HTERT RPE-1 (cell line): Measurements from ENCODE around the gene HSBP1L1.

Experiments
- in situ Hi-C: fragments of 300-500 bp; cut with MboI; formaldehyde crosslinking; loops from 4 replicates; pipeline ENCODE4 v1.14.3; 2020; ENCODE audit warnings: low sequenced_read_pairs

The HSBP1L1 gene

DNA sequence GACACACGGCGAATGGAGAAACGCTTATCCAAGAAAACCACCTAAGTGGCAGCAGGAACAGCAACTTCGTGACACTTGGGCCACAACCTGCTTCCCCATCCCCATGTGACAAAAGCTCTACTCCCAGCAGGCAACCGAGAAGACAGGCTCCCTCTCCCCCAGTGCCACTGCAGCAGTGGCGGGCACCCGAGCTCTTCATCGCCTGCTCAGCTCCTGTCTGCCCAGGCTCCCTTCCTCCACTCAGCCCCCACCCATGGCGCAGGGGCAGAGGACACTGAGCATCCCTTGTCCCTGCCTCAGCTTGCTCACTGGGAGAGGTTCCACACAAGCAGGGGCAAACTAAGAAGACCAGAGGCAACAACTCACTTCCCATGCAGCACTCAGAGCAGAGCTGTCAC lies 35.9 kb upstream of the HSBP1L1 start:
- in situ Hi-C loops = no loop called here

DNA sequence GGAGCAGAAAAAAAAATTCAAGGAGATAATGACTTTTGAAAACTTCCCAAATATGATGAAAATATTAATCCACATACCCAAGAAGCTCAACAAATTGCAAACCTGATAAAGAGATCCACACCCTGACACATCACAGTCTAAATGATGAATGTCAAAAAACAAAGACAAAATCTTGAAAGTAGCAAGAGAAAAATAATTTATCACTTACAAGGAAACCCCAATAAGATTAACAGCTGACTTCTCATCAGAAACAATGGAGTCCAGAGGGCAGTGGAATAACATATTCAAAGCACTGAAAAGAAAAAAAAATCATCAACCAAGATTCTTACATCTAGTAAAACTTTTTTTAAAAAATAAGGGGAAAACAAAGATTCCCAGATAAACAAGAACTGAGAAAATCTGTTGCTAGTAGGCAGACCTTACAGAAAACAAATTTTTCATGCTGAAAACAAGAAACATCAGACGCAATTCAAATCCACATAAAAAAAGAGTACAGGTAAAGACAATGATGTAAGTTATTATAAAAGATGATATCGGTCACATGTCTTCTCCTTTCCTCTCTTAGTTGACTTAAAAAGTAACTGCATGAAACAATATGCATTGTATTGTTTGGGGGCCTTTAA lies 34.3 kb upstream of the HSBP1L1 start:
- in situ Hi-C loops = no loop called here

DNA sequence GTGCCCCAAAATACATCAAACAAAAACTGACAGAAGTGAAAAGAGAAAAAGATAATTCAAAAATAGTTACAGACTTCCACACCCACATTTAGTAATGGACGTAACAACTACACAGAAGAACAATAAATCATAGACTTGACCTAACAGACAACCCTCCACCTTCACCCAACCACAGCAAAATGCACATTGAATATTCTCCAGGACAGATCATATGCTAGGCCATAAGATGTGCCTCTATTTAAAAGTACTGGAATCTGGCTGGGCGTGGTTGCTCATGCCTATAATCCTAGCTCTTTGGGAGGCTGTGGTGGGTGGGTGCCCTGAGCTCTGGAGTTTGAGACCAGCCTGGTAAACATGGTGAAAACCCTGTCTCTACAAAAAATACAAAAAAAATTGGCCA lies 33.0 kb upstream of the HSBP1L1 start:
- in situ Hi-C loops = no loop called here

DNA sequence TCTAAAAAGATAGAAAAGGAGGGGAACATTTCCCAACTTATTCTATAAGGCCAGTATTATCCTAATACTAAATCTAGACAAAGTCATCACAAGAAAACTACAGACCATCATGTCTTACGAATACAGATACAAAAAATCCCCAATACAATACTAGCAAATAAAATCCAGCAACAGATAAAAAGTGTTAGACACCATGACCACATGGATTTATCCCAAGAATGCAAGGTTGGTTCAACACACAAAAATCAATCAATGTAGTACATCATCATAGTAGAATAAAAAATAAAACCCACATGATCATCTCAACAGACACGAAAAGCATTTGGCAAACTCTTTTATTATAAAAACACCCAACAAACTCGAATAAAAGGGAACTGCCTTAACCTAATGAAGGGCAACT lies 31.5 kb upstream of the HSBP1L1 start:
- in situ Hi-C loops = no loop called here

DNA sequence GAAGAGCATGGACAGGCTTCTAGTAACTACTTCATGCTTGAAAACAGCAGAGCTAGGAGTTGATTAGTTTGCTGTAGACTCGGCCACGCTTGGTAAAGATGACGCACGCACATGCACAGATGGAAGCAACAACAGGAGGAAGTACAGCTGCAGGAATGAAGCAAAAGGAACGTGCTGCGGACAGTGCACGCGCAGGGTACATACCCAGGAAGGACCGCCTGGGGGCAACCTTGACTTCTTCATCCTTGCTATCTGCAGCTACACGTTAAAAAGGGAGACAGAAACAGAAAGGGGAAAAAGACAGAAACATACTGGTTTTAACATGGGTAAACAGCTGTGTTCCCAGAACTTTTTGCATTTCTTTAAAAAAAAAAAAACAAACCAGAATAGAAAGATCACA lies 30.7 kb upstream of the HSBP1L1 start:
- in situ Hi-C loops = no loop called here

DNA sequence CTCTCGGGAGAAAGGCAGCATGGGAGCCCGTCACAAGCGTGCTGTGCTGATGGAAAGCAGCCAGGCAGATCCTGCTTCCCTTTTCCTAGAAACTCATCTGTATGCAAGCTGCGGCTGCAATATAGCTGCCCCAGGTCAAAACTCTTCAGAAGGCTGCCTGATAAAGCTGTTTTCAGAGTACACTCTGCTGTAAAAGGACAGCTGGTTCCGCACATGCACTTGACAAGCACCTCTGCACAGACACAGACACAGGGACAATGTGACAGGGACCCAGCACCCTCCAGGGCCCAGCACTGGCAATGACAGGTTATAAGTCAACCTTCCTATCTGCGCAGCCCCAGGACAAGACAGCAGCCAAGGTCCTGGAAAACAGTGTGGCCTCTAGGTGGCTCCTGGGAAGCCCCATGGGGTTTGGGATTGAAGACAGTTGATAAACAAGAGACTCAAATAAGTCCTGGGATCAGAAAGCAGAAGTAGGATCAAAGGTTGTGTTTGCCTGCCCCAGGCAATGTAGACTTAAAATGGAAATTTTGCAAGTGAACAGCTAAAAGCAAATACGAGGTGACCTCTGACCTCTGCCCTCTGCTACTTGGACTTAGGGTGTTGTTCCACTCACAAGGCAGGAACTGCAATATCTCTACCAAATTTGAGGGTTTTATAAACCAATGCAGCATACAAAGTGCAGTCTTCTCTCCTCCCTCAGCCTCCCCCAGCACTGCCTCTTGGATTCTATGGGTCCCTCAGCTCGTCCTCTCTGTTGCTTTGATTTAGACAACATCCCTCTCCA lies 29.9 kb upstream of the HSBP1L1 start:
- in situ Hi-C loops = no loop called here

DNA sequence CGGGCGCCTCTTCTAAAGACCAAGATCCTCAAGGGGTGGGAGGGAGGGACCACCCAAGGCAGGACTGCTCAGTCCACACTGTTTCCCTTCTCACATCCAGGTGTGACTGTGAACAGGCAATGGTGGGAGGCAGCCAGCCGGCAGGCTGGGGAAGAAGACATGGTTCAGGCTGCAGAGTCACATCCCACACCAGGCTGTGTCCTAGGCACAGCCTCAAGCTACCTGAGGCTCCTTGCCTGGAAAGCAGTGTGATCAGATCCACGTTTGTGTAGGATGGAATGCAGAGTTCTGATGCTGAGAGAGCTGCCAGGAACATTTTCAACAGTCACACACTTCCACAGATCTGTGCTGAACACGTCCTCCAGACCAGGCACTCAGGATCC lies 29.4 kb upstream of the HSBP1L1 start:
- in situ Hi-C loops = no loop called here

DNA sequence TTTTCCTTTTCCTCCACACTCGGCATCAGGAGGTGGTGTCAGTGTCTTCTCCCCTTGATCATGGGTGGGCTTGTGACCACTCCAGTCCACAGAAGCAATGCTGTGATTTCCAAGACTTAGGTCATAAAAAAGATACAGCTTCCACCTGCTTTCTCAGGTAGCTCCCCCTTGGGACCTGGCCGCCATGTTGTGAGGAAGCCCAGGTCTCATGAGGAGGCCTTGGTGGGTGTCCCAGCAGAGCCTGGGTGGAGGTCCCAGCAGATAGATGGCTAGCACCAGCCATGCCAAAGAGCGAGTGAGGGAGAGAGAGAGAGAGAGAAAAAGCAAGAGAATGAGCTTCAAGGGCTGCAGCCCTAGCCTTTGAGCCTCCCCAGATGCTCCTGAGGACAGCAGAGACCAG lies 28.9 kb upstream of the HSBP1L1 start:
- in situ Hi-C loops = no loop called here

DNA sequence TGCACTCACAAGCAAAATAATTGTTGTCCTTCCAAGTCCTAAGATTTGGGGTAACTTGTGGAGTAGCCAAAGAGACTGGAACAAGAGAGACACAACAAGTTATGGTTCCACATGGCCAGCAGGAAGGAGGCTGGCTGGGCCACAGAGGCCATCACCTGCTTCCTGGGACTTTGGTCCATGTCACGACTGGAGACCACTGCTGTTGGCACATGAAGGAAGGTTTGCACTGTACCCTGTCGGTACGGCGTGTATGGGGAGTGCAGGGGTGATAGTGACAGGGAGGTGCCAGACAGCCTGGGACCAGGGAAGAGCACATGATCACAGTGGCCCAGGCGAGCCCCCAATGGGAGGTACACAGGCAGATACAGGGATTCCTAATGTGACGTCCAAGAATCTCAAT lies 28.5 kb upstream of the HSBP1L1 start:
- in situ Hi-C loops = no loop called here

DNA sequence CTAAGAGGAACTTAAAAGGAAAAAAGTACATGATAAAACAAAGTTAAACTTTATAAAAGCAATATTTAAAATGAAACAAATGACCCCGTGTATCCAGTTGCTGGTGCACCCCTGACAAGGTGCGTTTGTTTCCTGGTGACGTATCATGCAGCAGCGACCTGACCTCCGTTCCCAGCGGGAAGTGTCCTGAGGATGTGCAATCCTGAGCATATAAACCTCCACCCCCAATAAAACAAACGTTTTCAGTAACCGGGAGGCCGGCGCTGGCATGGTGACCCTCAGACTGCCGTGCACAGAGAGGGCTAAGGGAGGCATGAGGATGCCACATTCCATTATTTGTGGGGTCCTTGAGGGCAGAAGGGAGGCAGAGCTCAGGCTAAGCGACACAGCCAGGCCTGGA lies 27.8 kb upstream of the HSBP1L1 start:
- in situ Hi-C loops = no loop called here

DNA sequence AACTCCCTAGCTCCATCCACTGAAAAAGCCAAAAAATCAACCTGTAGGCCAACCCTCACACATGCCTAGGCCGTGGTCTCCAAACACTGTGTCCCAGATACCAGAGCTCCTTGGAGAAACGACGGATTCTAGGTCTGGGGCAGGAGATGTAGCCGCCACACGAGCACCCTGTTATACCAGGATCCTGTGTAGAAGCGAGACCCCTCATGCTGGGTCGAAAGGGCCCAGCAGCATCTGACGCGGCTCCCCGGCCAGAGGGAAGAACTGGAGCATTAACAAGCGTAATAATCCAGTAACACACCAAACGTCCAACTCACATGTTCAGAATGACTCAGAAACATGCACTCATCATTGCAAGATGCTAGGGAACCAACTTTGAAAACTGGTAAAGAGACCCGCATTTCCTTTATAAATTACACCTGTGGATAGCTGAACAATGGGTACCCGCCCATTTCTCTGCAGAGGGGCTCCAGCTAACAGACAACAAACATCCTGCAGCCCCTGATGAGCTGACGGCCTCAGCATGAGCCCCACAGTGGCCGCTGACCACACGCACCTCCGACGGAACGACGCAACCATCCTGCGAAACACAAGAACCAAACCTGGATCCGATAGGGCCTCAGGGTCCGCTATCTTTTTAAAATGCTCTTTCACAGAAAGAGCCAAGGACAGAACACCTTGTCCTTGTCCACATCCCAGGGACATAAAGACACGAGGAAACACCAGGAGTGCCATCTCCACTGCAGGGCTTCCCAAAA lies 27.2 kb upstream of the HSBP1L1 start:
- in situ Hi-C loops = no loop called here

DNA sequence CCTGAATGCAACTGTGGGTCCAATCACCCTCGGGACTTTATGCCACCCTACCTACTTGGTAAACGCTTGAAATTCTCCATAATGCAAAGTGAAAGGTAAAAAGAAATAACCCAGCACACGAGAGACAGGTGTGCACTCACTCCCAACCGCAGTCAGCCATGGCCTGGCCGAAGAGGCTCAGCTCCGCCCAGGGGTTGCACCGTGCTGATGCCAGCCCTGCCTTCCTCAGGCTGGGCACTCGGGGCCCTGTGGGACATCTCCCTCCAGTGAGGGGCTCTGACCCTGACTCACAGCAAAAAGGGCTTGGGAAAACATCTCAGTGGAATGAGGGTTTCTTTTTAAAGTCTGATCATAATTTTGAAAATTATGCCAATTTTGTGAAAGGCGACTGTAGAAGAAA lies 26.2 kb upstream of the HSBP1L1 start:
- in situ Hi-C loops = no loop called here

DNA sequence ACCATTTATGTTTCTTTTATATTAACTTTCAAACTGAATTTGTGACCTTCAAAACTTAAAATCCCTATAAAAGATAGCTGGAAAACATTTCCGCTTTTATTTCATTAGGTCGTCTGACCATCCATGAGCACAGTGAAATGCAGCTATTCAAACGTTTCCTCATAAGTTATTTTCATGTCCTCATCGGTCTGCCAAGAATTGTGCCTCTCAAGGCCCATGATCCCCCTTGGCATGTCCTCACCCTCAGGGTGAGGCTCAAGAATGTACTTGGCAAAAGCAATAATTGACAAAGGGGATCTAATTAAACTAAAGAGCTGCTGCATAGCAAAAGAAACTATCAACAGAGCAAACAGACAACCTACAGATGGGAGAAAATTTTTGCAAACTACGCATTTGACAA lies 25.3 kb upstream of the HSBP1L1 start:
- in situ Hi-C loops = no loop called here

DNA sequence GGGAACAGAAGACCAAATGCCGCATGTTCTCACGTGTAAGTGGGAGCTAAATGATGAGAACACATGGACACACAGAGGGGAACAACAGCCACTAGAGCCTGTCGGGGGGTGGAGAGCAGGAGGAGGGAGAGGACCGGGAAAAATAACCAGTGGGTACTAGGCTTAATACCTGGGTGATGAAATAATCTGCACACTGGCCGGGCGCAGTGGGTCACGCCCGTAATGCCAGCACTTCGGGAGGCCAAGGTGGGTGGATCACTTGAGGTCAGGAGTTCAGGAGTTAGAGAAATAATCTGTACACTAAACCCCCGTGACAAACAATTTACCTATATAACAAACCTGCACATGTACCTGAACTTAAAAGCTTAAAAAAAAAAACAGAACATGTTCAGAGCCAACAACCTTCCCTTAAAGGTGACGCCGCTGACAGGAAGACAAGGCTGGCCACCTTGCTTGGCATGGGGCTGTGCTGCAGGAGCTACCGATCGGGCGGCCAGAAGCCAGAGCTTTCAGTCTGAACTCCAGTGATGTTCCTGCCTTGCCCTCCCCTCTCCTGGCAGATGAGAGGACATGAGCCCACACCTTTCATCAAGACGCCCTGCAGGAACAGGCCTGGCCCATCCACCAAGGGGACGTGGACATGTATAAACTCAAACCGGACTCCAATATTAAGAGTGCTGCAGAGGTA lies 24.2 kb upstream of the HSBP1L1 start:
- in situ Hi-C loops = no loop called here

DNA sequence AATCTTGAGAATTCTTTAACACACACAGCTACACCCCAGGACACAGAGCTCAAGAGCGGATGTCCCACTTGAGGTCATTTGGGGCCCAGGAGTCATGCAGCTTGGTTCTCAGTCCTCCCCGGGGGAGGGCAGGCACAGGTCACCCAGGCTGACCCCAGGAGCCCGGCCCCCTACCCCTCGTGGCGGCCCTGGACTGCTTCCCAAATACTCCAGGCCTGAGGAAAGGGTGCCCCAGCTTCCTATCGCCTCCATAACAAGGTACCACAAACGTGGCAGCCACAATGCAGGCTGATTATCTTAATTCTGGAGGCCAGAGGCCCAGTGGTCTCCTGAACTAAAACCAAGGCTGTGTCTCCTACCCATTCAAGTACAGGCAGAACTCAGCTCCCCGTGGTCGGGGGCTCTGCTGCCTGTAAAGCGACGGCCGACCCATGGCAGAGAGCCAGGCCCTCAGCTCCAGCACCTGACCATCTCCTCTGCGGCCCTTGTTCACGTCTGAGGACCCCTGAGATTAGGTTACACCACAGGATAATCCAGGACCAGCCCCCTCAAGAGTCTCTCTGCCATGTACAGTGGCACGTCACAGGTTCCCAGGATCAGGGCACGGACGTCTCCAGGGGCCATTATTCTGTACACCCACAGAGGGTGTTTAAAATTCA lies 23.5 kb upstream of the HSBP1L1 start:
- in situ Hi-C loops = no loop called here

DNA sequence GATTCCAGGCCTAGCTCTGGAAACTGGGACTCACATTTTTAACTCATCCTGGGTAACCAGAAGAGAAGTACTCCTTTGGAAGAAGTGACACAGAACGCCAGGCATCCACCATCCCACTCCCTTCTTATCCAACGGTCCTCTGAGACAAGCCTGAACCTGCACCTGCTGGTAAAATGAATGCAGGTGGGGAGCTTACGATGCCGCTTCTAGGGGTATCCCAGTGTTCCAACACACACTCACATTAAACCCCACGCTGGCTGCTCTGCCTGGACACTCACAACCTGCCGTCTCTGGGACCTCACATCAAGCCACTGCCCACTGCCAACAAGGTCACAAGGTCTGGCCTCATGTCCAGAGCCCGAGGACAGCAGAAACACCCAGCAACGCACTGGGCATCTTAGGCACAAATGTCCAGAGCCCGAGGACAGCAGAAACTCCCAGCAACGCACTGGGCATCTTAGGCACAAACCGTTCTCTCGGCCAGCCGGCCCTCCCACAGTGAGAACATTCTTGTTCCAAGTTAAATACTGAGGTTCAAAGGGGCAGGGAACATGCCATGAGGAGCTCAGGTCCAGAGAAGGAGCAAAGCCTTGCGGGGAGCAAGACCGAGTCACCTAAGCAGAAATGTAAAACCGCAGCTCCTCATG lies 22.8 kb upstream of the HSBP1L1 start:
- in situ Hi-C loops = no loop called here

DNA sequence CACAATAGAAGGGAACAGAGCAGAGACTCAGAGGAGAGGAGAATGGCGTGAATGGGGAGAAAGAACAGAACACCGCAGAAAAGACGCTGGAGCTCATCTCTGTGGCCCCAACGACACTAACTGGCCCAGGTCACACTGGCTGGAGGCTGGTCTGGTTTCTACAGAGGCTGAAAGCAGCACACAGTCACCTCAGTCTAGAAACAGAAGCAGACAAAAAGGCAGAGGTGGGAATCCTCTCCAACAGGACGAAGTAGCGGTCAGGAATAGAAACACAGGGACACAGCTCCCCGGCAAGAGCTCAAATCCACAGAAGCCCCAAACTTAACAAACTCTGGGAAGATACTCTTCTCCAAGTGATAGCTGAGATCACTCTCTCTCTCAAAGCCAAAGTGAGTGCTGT lies 22.2 kb upstream of the HSBP1L1 start:
- in situ Hi-C loops = no loop called here

DNA sequence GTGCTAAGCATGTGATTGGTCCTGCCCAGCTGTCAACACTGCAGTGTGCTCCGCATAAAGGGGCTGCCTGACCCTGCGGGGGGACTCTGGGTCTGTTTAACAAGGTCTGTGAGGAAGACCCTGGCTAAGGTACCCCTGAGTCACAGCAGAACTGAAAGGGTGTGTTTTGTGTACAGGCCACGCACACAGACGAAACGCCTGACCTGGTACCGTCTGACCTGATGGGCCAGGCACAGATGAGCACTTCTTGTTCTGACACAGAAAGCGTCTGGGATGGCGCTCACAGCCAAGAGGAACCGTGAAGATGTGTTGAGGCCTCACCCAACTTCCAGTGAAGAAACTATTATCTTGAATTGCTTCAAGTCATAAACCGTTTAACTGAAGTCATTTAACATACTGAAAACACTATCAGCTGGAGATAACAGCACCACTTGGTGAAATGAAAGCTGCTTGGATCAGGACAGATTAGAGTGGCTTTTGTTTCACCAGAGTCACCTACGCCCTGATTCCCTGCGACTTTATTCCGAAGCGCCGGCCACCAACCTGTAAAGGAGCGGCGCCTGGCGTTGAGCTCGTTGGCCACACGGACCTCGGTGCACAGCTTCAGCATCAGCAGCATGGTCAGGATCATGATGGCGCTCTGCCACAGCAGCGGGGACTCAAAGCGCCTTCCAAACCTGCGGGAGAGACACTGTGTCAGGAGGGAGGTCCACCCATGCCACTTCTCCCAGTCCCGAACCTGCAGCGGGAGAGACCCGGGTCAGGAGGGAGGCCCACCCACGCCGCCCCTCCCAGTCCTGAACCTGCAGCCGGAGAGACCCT lies 21.4 kb upstream of the HSBP1L1 start:
- in situ Hi-C loops = no loop called here

DNA sequence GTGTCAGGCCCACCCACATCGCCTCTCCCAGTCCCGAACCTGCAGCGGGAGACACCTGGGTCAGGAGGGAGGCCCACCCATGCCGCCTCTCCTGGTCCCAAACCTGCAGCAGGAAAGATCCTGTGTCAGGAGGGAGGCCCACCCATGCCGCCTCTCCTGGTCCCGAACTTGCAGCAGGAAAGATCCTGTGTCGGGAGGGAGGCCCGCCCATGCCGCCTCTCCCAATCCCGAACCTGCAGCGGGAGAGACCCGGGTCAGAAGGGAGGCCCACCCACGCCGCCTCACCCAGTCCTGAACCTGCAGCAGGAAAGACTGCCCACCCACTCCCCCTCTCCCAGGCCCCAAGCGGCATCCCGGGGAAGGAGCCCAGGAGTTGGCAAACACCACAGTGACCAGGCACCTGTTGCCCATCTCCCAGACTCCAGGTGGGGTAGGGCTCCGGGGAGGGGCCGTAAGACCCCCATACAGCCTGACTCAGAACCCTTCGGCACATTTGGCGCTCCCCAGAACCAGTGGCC lies 20.8 kb upstream of the HSBP1L1 start:
- in situ Hi-C loops = no loop called here
